GM12864 (cell line): ENCODE results near the gene RASAL2.

Source experiments
- DNase-seq: peaks from one replicate; pipeline ENCODE4 v3.0.0-alpha.2; 2011; ENCODE audit warnings: low read depth
- H3K4me3 ChIP-seq: 2 replicates; pipeline ENCODE4 v1.5.1; 2011; ENCODE audit warnings: mild to moderate bottlenecking, low read depth, low read length, control low read depth
- TF ChIP-seq, protein P1 (sequence below): IDR thresholded peaks from 2 replicates; pipeline ENCODE4 v1.5.1; 2011; ENCODE audit warnings: low read depth, mild to moderate bottlenecking, moderate library complexity, low read length, control low read depth, inconsistent platforms; ENCODE audit errors: missing control alignments

The RASAL2 gene

DNA sequence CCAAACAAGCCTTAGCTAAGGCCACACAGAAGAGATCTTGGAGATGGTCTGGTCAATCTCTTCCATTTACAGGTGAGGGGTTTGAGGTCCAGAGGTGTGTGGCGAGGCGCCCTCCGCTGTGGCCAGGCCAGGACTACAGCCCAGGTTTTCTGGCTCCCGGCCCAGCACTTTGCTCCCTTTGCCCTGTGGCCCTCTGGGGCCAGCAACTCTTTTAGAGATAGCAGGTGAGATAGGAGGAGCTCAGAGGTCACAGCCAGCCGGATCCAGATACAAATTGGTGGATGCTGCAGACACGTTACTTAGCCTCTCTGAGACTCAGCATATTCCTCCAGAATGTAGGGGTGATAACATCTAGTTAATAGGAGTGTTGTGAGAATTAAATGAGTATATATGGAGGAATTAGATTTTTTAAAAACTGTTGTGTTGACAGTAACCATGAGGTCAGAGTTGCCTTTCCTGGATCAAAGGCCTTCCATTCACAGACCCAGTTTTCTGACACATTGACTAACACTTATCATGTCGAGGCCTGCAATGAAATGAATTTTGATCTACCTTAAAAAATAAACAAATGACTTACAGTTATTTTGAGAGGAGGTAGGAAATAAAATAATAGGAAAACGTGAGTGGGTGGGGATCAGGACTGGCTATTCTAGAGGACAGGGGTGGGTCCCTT lies 435.6 kb downstream of the RASAL2 start:
- H3K4me3 ChIP-seq: no peak overlapping the region
- no peak for DNase-seq
- TF ChIP-seq, protein P1, sequence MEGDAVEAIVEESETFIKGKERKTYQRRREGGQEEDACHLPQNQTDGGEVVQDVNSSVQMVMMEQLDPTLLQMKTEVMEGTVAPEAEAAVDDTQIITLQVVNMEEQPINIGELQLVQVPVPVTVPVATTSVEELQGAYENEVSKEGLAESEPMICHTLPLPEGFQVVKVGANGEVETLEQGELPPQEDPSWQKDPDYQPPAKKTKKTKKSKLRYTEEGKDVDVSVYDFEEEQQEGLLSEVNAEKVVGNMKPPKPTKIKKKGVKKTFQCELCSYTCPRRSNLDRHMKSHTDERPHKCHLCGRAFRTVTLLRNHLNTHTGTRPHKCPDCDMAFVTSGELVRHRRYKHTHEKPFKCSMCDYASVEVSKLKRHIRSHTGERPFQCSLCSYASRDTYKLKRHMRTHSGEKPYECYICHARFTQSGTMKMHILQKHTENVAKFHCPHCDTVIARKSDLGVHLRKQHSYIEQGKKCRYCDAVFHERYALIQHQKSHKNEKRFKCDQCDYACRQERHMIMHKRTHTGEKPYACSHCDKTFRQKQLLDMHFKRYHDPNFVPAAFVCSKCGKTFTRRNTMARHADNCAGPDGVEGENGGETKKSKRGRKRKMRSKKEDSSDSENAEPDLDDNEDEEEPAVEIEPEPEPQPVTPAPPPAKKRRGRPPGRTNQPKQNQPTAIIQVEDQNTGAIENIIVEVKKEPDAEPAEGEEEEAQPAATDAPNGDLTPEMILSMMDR: no peak

DNA sequence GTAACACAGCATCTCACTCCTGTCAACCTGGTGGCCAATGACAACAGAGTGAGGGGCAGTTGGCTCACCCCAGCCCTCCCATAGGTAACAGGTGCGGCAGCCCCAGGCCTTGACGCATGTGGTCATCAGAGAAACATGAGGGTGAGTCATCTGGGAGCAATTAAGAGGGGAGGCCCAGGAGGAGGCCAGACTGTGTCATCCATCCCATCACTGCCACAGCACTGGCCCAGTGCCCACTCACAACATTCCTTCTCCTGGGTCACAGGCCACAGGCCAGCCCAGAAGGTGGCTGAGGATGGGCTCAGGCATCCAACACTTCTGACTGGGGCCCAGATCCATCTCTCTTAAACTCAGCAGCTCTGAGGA lies 436.1 kb downstream of the RASAL2 start:
- TF ChIP-seq, protein P1: no peak
- DNase-seq: no peak
- H3K4me3 ChIP-seq: no peak overlapping the region

DNA sequence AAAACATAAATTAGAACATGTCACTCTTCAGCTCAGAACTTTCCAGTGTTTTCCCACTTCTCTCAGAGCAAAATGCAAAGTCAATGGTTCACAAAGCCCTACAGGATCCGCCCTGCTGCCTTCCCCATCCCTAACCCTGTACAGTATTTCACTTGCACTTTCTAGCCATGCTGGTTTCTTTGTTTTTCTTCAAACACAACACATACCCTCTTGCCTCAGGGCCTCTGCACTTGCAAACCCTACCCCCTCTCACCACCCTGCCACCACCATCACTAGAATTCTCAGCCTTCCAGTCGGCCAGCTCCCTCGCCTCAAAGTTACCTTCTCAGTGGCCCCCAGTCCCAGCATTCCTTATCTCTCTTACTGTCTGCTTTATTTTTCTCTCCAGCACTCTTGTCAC lies 436.6 kb downstream of the RASAL2 start:
- TF ChIP-seq, protein P1: no peak
- DNase-seq: no peak
- H3K4me3 ChIP-seq: no peak overlapping the region

DNA sequence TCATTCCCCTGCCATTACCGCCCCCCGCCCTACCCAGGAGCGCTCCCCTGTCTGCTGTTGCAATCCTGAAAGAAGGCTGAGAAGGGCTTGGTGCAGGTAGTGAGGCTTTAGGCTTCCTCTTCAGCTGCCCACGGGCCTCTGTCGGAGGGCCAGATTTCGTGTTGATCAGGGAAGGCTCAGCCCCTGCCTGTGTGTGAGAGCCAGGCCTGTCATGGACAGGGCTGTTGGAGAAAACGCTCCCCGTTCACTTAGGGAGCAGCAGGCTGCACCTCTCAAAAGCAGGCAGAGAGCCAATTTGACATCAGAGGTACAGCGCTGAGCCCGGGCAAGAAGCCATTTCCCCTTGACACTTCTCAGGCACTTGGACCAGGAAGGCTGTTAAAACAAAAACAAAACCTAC lies 438.0 kb downstream of the RASAL2 start:
- no peak for DNase-seq
- TF ChIP-seq, protein P1: no peak
- no peak overlapping the region for H3K4me3 ChIP-seq

DNA sequence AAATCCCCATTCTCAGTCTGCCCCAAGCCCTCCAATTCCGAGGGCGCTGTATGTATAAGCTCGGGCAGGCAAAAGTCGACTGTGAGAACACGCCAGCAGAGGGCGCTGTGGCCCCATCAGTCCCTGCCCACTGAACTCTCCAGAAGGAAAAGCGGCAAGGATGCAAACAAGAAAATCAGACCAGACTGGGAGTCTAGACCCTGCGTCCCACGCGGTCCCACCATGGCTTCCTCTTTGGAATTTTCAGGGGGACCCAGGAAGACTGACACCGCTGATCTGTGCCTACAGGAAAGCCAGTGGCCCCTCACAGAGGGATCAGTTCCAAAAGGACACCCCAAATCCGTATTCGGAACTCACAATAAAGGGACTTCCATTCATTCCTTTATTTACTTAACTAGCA lies 438.5 kb downstream of the RASAL2 start:
- TF ChIP-seq, protein P1: peak; percentile 82
- DNase-seq: no peak
- H3K4me3 ChIP-seq: no peak overlapping the region

DNA sequence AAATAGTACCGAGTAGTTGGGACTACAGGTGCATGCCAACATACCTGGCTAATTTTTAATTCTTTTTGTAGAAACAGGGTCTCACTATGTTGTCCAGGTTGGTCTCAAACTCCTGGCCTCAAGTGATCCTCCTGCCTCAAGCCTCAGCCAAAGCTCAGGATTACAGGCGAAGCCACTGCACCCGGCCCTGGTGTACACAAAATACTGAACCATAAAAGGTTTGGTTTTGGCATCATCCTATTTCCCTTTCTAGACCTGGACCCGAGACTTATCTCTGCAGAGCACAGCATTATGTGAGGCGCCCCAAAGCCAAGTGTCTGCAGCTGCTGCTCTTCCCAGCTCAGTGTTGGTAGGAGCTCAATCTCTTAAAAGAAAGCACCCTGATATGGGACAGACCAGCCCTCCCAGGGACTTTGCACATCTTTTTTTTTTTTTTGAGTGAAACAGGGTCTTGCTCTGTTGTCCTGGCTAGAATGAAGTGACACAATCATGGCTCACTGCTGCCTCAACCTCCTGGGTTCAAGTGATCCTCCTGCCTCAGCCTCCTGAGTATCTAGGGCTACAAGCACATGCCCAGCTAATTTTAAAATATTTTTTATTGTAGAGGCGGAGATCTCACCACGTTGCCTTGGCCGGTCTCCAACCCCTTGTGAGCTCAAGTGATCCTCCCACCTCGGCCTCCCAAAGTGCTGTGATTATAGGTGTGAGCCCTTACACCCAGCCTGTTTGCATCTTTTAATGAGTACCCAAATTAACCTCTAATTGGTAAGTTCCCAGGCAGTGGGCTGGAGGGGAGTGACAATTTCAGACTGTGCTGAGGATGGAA lies 439.4 kb downstream of the RASAL2 start:
- TF ChIP-seq, protein P1: no peak
- DNase-seq: no peak
- no peak overlapping the region for H3K4me3 ChIP-seq
